Keratinocyte (primary cell): ENCODE measurements around the gene MORN5. TPM values are rescaled to one million over a fixed set of nuclear protein-coding genes. Genes with fewer than 3 reads are reported as not detected.

Experiments used
- DNase-seq: peaks from one replicate; pipeline ENCODE4 v3.0.0-alpha.2; 2011; ENCODE audit warnings: low read depth, missing footprints, low spot score
- FAIRE-seq: peaks from 2 replicates; lab custom pipeline; 2011; peaks lifted over from hg19 to GRCh38; lab: Jason Lieb, UNC
- H2AFZ ChIP-seq: 2 replicates; pipeline ENCODE4 v1.6.0; 2012; ENCODE audit warnings: low read length, control low read depth, inconsistent platforms; ENCODE audit not compliant: control insufficient read depth
- H3K27ac ChIP-seq: 2 replicates; pipeline ENCODE4 v1.5.1; 2011; ENCODE audit warnings: low read length; ENCODE audit not compliant: control insufficient read depth, insufficient read depth
- H3K27me3 ChIP-seq: 3 replicates; pipeline ENCODE4 v1.6.0; 2011; ENCODE audit warnings: low read length; ENCODE audit not compliant: control insufficient read depth, insufficient read depth; ENCODE audit errors: extremely low read depth
- H3K36me3 ChIP-seq, 2 experiments: 2 replicates in 1 of 2; 3 replicates in 1 of 2; pipeline ENCODE4 v1.5.1; 2011; ENCODE audit warnings: low read length in 2 of 2, mild to moderate bottlenecking in 1 of 2; ENCODE audit not compliant: control insufficient read depth in 2 of 2, insufficient read depth in 2 of 2; ENCODE audit errors: extremely low read depth in 1 of 2
- H3K4me1 ChIP-seq: 3 replicates; pipeline ENCODE4 v1.5.1; 2011; ENCODE audit warnings: low read length; ENCODE audit not compliant: control insufficient read depth, insufficient read depth; ENCODE audit errors: extremely low read depth
- H3K4me2 ChIP-seq: 3 replicates; pipeline ENCODE4 v1.6.0; 2011; ENCODE audit warnings: low read depth, low read length; ENCODE audit not compliant: control insufficient read depth, insufficient read depth; ENCODE audit errors: extremely low read depth
- H3K4me3 ChIP-seq, 3 experiments: fragments of 200-600 bp in 1 of 3; sonication (generic) in 1 of 3; 2 replicates in 2 of 3; 3 replicates in 1 of 3; pipeline ENCODE4 v1.5.1; 2011 to 2016; ENCODE audit warnings: low read length in 3 of 3, mild to moderate bottlenecking in 3 of 3, control low read depth in 2 of 3, inconsistent platforms in 1 of 3, low read depth in 1 of 3, mixed read lengths in 1 of 3, mixed run types in 1 of 3, moderate library complexity in 1 of 3; ENCODE audit not compliant: control insufficient read depth in 2 of 3, insufficient read depth in 2 of 3; ENCODE audit errors: extremely low read depth in 1 of 3
- H3K79me2 ChIP-seq: 2 replicates; pipeline ENCODE4 v1.6.0; 2012; ENCODE audit warnings: low read length; ENCODE audit not compliant: control insufficient read depth, insufficient read depth
- H3K9ac ChIP-seq: 3 replicates; pipeline ENCODE4 v1.6.0; 2011; ENCODE audit warnings: low read length; ENCODE audit not compliant: control insufficient read depth, insufficient read depth; ENCODE audit errors: extremely low read depth
- H3K9me1 ChIP-seq: 3 replicates; pipeline ENCODE4 v1.6.0; 2011; ENCODE audit warnings: low read length; ENCODE audit not compliant: control insufficient read depth, insufficient read depth; ENCODE audit errors: extremely low read depth
- H3K9me3 ChIP-seq: 2 replicates; pipeline ENCODE4 v1.5.1; 2012; ENCODE audit warnings: low read depth, low read length; ENCODE audit not compliant: control insufficient read depth
- H4K20me1 ChIP-seq: 3 replicates; pipeline ENCODE4 v1.6.0; 2011; ENCODE audit warnings: low read length; ENCODE audit not compliant: control insufficient read depth, insufficient read depth; ENCODE audit errors: extremely low read depth
- EZH2 ChIP-seq: IDR thresholded peaks from one replicate; pipeline ENCODE4 v1.6.1; 2012; ENCODE audit warnings: inconsistent platforms, mild to moderate bottlenecking, low read length, moderate library complexity
- dilution Hi-C: fragments of 300-500 bp; cut with MboI; formaldehyde crosslinking; loops from one replicate; pipeline ENCODE4 v1.7.0; 2020; ENCODE audit warnings: low sequenced_read_pairs; ENCODE audit not compliant: extremely low pct_ligation_motif_present
- polyA plus RNA-seq, 5 experiments: library from polyadenylated mRNA; depleted of rRNA in 3 of 5; stranded (reverse) in 3 of 5; stranded (forward) in 1 of 5; unstranded in 1 of 5; fragments of >200 nt; gene quantifications; 1 replicate in 1 of 5; 2 replicates in 3 of 5; 3 replicates in 1 of 5; pipeline versions ENCODE4 v1.2.1 to v1.2.3, GENCODE V29; 2011 to 2012; ENCODE audit warnings: missing spikeins in 2 of 5, low read depth in 1 of 5, low replicate concordance in 1 of 5
- TF ChIP-seq, protein P1 (sequence below), 3 experiments: IDR thresholded peaks in 1 of 3; conservative IDR thresholded peaks in 1 of 3; optimal IDR thresholded peaks in 1 of 3; 2 replicates in 2 of 3; 3 replicates in 1 of 3; pipeline versions ENCODE3 to v1.5.1; 2011; ENCODE audit warnings: low read length in 3 of 3, mild to moderate bottlenecking in 3 of 3, moderate library complexity in 2 of 3, control low read depth in 1 of 3, inconsistent platforms in 1 of 3; ENCODE audit not compliant: insufficient read depth in 2 of 3; ENCODE audit errors: extremely low read depth in 1 of 3

The MORN5 gene
- polyA plus RNA-seq, 1 donor (not counting 4 experiments of a cell fraction or from before 2014, with no cell fraction given), result not detected

GRCh38 chr9:122186777-122187470 is 27.2 kb downstream of the MORN5 start:
- H3K27me3 ChIP-seq, result peaks cover 7% of the 10 kb centered on the region
- H3K79me2 ChIP-seq, result no peaks in the 10 kb centered on the region
- DNase-seq (no peak), FAIRE-seq (no peak)
- H4K20me1 ChIP-seq, result no peaks in the 10 kb centered on the region
- H3K36me3 ChIP-seq, result no peaks in the 10 kb centered on the region
- H3K9ac ChIP-seq, result no peak overlapping the region
- no peak overlapping the region for H3K27ac ChIP-seq
- H2AFZ ChIP-seq, result no peak overlapping the region
- no peaks in the 10 kb centered on the region for H3K9me3 ChIP-seq
- no peaks in the 10 kb centered on the region for H3K9me1 ChIP-seq
- dilution Hi-C loops, result no loop called here
- TF ChIP-seq, protein P1, sequence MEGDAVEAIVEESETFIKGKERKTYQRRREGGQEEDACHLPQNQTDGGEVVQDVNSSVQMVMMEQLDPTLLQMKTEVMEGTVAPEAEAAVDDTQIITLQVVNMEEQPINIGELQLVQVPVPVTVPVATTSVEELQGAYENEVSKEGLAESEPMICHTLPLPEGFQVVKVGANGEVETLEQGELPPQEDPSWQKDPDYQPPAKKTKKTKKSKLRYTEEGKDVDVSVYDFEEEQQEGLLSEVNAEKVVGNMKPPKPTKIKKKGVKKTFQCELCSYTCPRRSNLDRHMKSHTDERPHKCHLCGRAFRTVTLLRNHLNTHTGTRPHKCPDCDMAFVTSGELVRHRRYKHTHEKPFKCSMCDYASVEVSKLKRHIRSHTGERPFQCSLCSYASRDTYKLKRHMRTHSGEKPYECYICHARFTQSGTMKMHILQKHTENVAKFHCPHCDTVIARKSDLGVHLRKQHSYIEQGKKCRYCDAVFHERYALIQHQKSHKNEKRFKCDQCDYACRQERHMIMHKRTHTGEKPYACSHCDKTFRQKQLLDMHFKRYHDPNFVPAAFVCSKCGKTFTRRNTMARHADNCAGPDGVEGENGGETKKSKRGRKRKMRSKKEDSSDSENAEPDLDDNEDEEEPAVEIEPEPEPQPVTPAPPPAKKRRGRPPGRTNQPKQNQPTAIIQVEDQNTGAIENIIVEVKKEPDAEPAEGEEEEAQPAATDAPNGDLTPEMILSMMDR (optimal IDR thresholded peaks at IDR 0.05 in 1 of 3, IDR thresholded peaks at IDR 0.05 in 1 of 3, conservative IDR thresholded peaks at IDR 0.05 in 1 of 3; ENCODE audit: extremely low read depth in 1 of 3, insufficient read depth in 2 of 3, low read length in 3 of 3), result no peak
- no peak for TF ChIP-seq EZH2
- peaks cover 8% of the 10 kb centered on the region for H3K4me1 ChIP-seq
- H3K4me2 ChIP-seq, result no peak overlapping the region
- no peak overlapping the region for H3K4me3 ChIP-seq

DNA sequence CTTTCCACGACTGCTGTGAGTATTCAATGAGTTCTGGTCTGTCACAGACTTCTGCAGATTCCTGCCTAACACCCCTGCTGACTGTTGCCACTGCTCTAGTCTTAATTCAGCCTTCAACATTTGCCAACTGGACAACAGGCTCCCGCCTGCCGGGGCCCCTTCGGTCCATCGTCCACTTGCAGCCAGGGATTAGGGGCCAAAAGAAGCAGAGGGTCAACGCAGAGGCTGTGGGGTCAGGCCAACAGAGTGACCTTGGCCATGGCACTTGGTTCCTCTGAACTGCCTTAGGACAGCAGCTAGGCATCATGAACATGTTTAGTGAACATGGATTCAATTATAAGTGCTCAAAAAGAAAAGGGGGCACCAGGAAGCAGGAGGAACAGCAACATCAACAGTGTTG is 28.7 kb downstream of the MORN5 start:
- DNase-seq (no peak), FAIRE-seq (no peak)
- dilution Hi-C loops, result no loop called here
- no peak overlapping the region for H2AFZ ChIP-seq
- TF ChIP-seq, protein P1 (optimal IDR thresholded peaks at IDR 0.05 in 1 of 3, IDR thresholded peaks at IDR 0.05 in 1 of 3, conservative IDR thresholded peaks at IDR 0.05 in 1 of 3; ENCODE audit: extremely low read depth in 1 of 3, insufficient read depth in 2 of 3, low read length in 3 of 3), result no peak
- no peak for TF ChIP-seq EZH2
- no peak overlapping the region for H3K4me3 ChIP-seq
- peaks cover 7% of the 10 kb centered on the region for H3K27me3 ChIP-seq
- H3K9ac ChIP-seq, result no peak overlapping the region
- no peak overlapping the region for H3K4me2 ChIP-seq
- H3K79me2 ChIP-seq, result no peaks in the 10 kb centered on the region
- H4K20me1 ChIP-seq, result no peaks in the 10 kb centered on the region
- no peaks in the 10 kb centered on the region for H3K9me1 ChIP-seq
- peaks cover 9% of the 10 kb centered on the region for H3K4me1 ChIP-seq
- H3K9me3 ChIP-seq, result no peaks in the 10 kb centered on the region
- no peak overlapping the region for H3K27ac ChIP-seq
- H3K36me3 ChIP-seq, result no peaks in the 10 kb centered on the region
